ENCODE results near the gene ARVCF.

DNA sequence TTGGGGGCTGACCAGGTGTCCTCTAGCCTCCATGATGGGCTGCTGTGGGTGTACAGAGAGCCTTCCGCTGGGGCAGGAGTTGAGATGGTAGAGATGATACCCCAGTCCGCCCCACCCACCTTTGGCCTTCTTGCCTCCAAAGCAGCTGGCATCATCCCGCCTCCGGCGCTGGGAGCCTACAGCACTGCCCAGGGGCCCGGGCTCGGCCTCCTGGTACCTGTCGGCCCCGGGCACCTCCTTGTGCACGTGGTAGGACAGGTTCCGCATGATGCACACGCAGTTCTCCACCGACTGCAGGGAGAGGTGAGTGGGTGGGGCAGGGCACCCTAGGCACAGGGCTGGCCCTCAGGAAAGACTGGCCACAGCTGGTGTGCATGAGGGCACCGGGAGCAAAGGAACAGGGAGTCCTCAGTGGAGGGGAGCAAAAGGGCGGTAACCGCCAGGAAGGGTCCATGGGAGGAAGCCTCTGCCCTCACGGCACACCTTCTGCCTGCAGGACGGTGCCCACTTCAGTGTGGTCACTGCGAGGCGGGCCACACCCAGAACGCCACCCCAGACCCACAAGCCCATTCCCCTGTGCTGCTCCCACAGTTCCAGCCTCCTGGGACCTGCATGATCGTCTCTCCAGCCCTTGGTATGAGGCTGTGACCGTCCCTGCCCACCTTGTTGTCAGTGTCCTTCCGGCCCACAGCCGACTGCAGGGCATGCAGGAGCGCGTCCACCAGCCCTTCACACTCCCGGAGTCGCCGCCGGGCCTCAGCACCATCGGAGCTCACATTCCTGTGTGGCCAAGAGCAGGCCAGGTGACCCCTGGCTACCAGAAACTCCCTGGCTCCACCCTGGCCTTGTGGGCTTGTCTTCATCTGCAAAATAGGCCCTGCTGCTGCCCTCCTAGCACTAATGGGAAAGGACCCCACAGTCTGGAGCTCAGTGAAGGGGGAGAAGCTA is 39.1 kb downstream of the ARVCF start:
- TF ChIP-seq NR2F6 (CRISPR knock-in tag; IDR thresholded peaks at IDR 0.05) (no peak), FOS (IDR thresholded peaks at IDR 0.05; ENCODE audit: extremely low read depth, insufficient read length) (no peak), SMAD1 (IDR thresholded peaks at IDR 0.05; ENCODE audit: low read depth, low read length, partially characterized antibody) (no peak), CEBPG (CRISPR knock-in tag; IDR thresholded peaks at IDR 0.05) (no peak), CEBPG (tag; conservative IDR thresholded peaks at IDR 0.05 in 1 of 2, IDR thresholded peaks at IDR 0.05 in 1 of 2) (no peak), ETV1 (tag; conservative IDR thresholded peaks at IDR 0.05; ENCODE audit: low read depth) (no peak), SIN3A (IDR thresholded peaks at IDR 0.05; ENCODE audit: borderline replicate concordance in 2 of 2, control insufficient read depth in 1 of 2, low read depth in 2 of 2, low read length in 2 of 2) (no peak), RFX5 (IDR thresholded peaks at IDR 0.05; ENCODE audit: low read depth, low read length) (no peak), FOXM1 (IDR thresholded peaks at IDR 0.05; ENCODE audit: low read depth) (no peak), FOXM1 (CRISPR knock-in tag; IDR thresholded peaks at IDR 0.05; ENCODE audit: low read depth) (no peak)
- TF ChIP-seq, protein P1, sequence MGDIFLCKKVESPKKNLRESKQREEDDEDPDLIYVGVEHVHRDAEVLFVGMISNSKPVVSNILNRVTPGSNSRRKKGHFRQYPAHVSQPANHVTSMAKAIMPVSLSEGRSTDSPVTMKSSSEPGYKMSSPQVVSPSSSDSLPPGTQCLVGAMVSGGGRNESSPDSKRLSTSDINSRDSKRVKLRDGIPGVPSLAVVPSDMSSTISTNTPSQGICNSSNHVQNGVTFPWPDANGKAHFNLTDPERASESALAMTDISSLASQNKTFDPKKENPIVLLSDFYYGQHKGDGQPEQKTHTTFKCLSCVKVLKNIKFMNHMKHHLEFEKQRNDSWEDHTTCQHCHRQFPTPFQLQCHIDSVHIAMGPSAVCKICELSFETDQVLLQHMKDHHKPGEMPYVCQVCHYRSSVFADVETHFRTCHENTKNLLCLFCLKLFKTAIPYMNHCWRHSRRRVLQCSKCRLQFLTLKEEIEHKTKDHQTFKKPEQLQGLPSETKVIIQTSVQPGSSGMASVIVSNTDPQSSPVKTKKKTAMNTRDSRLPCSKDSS (IDR thresholded peaks at IDR 0.05; ENCODE audit: low read depth, partially characterized antibody): no peak

All from K562 (cell line).